Neural progenitor cell (in vitro differentiated cells): ENCODE measurements around the gene KRTAP12-4.
"Not testable (repeated sequence)": the region's sequence is repeated elsewhere in the genome, so short reads cannot be mapped to it uniquely, and the experiment has no call there.

Source experiments
- CTCF ChIP-seq: fragments of 200-600 bp; sonication (generic); IDR thresholded peaks from 2 replicates; pipeline ENCODE4 v1.5.1; 2017; ENCODE audit warnings: antibody characterized with exemption, mild to moderate bottlenecking
- EZH2 ChIP-seq: fragments of 200-600 bp; sonication (generic); IDR thresholded peaks from 2 replicates; pipeline ENCODE4 v1.6.1; 2017; ENCODE audit warnings: antibody characterized with exemption, mild to moderate bottlenecking, moderate library complexity

DNA sequence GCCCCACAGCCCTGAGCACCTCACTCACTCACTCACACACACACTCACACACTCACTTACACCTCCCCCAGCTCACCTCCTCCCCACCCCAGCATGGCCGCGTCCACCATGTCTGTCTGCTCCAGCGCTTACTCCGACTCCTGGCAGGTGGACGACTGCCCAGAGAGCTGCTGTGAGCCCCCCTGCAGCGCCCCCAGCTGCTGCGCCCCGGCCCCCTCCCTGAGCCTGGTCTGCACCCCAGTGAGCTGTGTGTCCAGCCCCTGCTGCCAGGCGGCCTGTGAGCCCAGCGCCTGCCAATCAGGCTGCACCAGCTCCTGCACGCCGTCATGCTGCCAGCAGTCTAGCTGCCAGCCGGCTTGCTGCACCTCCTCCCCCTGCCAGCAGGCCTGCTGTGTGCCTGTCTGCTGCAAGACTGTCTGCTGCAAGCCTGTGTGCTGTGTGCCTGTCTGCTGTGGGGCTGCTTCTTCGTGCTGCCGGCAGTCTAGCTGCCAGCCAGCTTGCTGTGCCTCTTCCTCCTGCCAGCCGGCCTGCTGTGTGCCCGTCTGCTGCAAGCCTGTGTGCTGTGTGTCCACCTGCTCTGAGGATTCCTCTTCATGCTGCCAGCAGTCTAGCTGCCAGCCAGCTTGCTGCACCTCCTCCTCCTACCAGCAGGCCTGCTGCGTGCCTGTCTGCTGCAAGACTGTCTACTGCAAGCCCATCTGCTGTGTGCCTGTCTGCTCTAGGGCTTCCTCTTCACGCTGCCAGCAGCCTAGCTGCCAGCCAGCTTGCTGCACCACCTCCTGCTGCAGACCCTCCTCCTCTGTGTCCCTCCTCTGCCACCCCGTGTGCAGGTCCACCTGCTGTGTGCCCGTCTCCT lies 7.9 kb downstream of the KRTAP12-4 start, which contains the start of gene KRTAP10-11:
- not testable (repeated sequence) for TF ChIP-seq CTCF, EZH2
